Omental fat pad (tissue), 4 donors: Measurements from ENCODE around the gene NRM. TPM values are rescaled to one million over a fixed set of nuclear protein-coding genes. Genes with fewer than 3 reads are reported as not detected.
"Not testable (repeated sequence)": the region's sequence is repeated elsewhere in the genome, so short reads cannot be mapped to it uniquely, and the experiment has no call there.

Experiments
- ATAC-seq: fragments of 150-250 bp; one replicate; pipeline ENCODE4 v1.9.1; 2016; ENCODE audit warnings: mild to moderate bottlenecking, moderate library complexity; ENCODE audit not compliant: low FRiP score
- DNase-seq: peaks from one replicate; pipeline ENCODE4 v3.0.0-alpha.2; 2019; ENCODE audit warnings: low spot score
- CTCF ChIP-seq, 3 donors: fragments of 450-650 bp; IDR thresholded peaks; one replicate each; pipeline ENCODE4 v1.5.1; 2016 to 2017; ENCODE audit warnings: antibody characterized with exemption in 3 of 3, mild to moderate bottlenecking in 3 of 3, moderate library complexity in 2 of 3
- total RNA-seq, 4 donors: library from RNA; depleted of rRNA; stranded (reverse); fragments of >200 nt; gene quantifications; one replicate each; pipeline ENCODE4 v1.1.0, GENCODE V29; 2016

Gene NRM
- total RNA-seq, 4 donors from 2014 or later = 2.9 to 5.8 (median 3.7) TPM

GRCh38 chr6:30727920-30728553 is 37.3 kb upstream of the NRM start:
- ATAC-seq = no peak
- TF ChIP-seq CTCF (IDR thresholded peaks at IDR 0.05) = no peak
- no peak for DNase-seq

- TF ChIP-seq CTCF (IDR thresholded peaks at IDR 0.05) = no peak
- DNase-seq = no peak
- ATAC-seq = no peak
Observed at GRCh38 chr6:30726506-30727413, 36.0 kb upstream of the NRM start.

- no peak for TF ChIP-seq CTCF (IDR thresholded peaks at IDR 0.05)
- ATAC-seq (no peak), DNase-seq (no peak)
Observed at GRCh38 chr6:30725713-30726505, 35.1 kb upstream of the NRM start.

GRCh38 chr6:30724906-30725667 is 34.3 kb upstream of the NRM start:
- no peak for ATAC-seq
- no peak for DNase-seq
- no peak for TF ChIP-seq CTCF (IDR thresholded peaks at IDR 0.05)

GRCh38 chr6:30723843-30724741 is 33.3 kb upstream of the NRM start:
- not testable (repeated sequence) for ATAC-seq, DNase-seq

- DNase-seq = not testable (repeated sequence)
Observed at GRCh38 chr6:30723159-30723842, 32.5 kb upstream of the NRM start.

More at GRCh38 chr6:30723159-30723842, 32.5 kb upstream of the NRM start:
- not testable (repeated sequence) for ATAC-seq
